T-helper 17 cell (primary cell): Measurements from ENCODE around the gene C11orf71. TPM values are rescaled to one million over a fixed set of nuclear protein-coding genes. Genes with fewer than 3 reads are reported as not detected.
A peak's percentile ranks its signal among the peaks of the same experiment; 100 is the strongest.

ENCODE experiments used
- ATAC-seq: fragments of 150-1000 bp; cut with Tn5 transposase; 2 replicates; pipeline ENCODE4 v1.10.0; 2021; ENCODE audit warnings: mild to moderate bottlenecking, moderate library complexity
- DNase-seq, 3 donors: peaks; one replicate each; pipeline versions ENCODE4 v3.0.0 to v3.0.0-alpha.2; 2020 to 2021
- H3K9me3 ChIP-seq: one replicate; pipeline ENCODE4 v1.7.0; 2013; ENCODE audit warnings: low read length, mild to moderate bottlenecking; ENCODE audit not compliant: control insufficient read depth, poor library complexity, severe bottlenecking
- H3K27ac Mint-ChIP-seq: one replicate; pipeline ENCODE4 v1.8.0; 2022; ENCODE audit warnings: mild to moderate bottlenecking, moderate library complexity, mixed read lengths
- H3K27me3 Mint-ChIP-seq: one replicate; pipeline ENCODE4 v1.8.0; 2022; ENCODE audit warnings: mixed read lengths
- H3K36me3 Mint-ChIP-seq: one replicate; pipeline ENCODE4 v1.8.0; 2022; ENCODE audit warnings: low read depth, mixed read lengths
- H3K4me1 Mint-ChIP-seq: one replicate; pipeline ENCODE4 v1.8.0; 2022; ENCODE audit warnings: mild to moderate bottlenecking, mixed read lengths
- H3K4me3 Mint-ChIP-seq: one replicate; pipeline ENCODE4 v1.8.0; 2022; ENCODE audit warnings: mild to moderate bottlenecking, moderate library complexity, mixed read lengths
- total RNA-seq, 4 donors: library from RNA in 2 of 4; stranded (reverse) in 2 of 4; gene quantifications; one replicate each; pipeline ENCODE4 v1.2.3 and lab custom pipeline; 2022 to 2026

Gene C11orf71
- total RNA-seq, 2 donors from 2014 or later = 9.4 to 9.8 TPM

DNA sequence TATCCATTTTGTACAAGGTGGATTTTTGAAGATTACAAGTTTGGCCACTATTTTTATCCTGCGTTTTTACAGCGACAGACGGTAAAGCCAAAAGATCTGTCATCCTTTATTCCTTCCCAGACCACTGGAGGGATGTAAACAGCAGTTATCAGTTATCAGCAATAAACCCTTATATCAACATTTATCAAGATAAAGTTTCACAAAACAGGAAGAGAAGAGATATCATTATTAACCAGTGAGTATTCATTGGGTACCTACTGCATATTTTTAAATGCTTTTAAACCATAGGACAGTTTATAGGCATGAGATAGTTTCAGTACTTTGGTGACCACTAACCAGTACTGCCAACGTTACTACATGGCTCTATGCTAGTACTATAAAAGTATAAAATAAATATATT, 33.1 kb upstream of the C11orf71 start:
- ATAC-seq (no peak), DNase-seq (no peak)
- no peaks in the 10 kb centered on the region for H3K27me3 Mint-ChIP-seq
- H3K4me3 Mint-ChIP-seq = no peak overlapping the region
- H3K36me3 Mint-ChIP-seq = no peaks in the 10 kb centered on the region
- no peak overlapping the region for H3K27ac Mint-ChIP-seq
- H3K4me1 Mint-ChIP-seq = peaks cover 2% of the 10 kb centered on the region
- H3K9me3 ChIP-seq = no peaks in the 10 kb centered on the region

- no peaks in the 10 kb centered on the region for H3K9me3 ChIP-seq
- Mint-ChIP-seq H3K27me3 (no peaks in the 10 kb centered on the region), H3K4me3 (no peak overlapping the region), H3K36me3 (no peaks in the 10 kb centered on the region), H3K4me1 (peaks cover 2% of the 10 kb centered on the region), H3K27ac (no peak overlapping the region)
- no peak for DNase-seq
- no peak for ATAC-seq
Observed at GRCh38 chr11:114432893-114433292, 32.6 kb upstream of the C11orf71 start.

DNA sequence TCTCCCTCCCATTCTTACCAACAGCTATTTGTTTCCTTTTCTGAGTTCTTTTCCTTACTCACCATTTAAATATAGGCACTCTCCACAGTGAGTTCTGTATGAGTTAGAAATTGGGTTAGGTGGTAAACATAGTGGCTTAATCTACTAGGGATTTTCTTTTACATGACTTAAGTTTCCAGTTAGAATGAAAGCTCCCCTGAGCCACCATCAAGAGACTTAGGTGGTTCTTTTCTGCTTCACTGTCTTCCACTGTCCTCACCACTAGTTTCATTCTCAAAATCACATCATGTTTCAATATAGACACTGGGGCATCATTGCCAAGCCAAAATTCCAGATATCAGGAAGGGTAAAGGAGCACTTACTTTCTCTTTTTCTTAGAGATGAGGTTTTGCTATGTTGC, 30.0 kb upstream of the C11orf71 start:
- ATAC-seq = no peak
- no peaks in the 10 kb centered on the region for H3K27me3 Mint-ChIP-seq
- H3K36me3 Mint-ChIP-seq = no peaks in the 10 kb centered on the region
- no peak overlapping the region for H3K27ac Mint-ChIP-seq
- H3K4me1 Mint-ChIP-seq = peaks cover 2% of the 10 kb centered on the region
- H3K4me3 Mint-ChIP-seq = no peak overlapping the region
- H3K9me3 ChIP-seq = no peaks in the 10 kb centered on the region
- DNase-seq = no peak

- Mint-ChIP-seq H3K4me3 (no peak overlapping the region), H3K27ac (no peak overlapping the region), H3K4me1 (peaks cover 4% of the 10 kb centered on the region), H3K27me3 (no peaks in the 10 kb centered on the region), H3K36me3 (peaks cover 5% of the 10 kb centered on the region)
- DNase-seq = no peak
- no peak for ATAC-seq
- H3K9me3 ChIP-seq = no peaks in the 10 kb centered on the region
Observed at GRCh38 chr11:114426280-114426679, 26.0 kb upstream of the C11orf71 start.

DNA sequence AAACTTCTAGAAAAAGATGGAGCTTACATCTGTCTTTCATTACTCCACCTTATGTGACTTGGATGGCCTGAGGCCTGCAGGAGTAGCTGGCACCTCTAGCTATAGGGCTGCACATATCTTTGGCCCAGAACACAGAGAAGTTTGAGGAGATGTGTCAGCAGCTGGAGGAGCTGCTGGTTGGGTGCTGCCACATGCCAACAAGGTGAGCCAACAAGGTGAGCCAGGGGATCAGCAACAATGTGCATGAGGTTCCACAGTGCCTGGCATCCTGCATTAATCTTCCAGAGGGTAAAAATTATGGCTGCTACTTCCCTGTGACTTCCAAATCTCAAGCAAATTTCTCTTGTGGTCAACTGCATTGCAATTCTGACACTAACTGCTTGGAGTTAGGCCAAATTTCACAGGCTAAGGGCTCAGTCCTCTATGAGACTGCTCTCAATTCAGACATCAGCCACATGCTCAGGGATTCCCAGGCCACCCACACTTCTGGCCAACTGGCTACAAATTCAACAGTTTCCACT, 16.2 kb upstream of the C11orf71 start:
- Mint-ChIP-seq H3K4me3 (no peak overlapping the region), H3K27me3 (no peaks in the 10 kb centered on the region), H3K27ac (no peak overlapping the region), H3K4me1 (peaks cover 5% of the 10 kb centered on the region), H3K36me3 (peaks cover 6% of the 10 kb centered on the region)
- H3K9me3 ChIP-seq = no peaks in the 10 kb centered on the region
- DNase-seq = no peak
- no peak for ATAC-seq

DNA sequence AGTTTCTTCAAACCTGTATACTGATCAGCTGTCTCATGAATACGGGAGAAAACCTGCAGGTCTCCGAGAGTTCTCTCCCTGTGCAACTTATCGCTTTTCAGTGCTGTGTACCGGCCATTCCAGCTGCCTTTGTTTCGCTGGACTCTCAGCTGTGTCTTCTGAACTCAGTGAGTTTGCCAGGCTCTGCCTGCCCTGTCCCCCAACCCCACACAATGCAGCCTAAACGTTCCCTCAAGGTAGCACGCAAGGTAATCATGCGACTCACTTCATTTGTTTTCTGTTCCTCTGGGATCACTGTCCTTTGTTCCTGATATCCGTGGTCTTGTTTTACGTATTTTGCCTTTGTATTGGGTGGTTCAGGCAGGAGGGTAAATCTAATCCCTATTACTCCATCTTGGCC, 13.6 kb upstream of the C11orf71 start:
- Mint-ChIP-seq H3K27ac (no peak overlapping the region), H3K27me3 (no peaks in the 10 kb centered on the region), H3K4me1 (peaks cover 5% of the 10 kb centered on the region), H3K4me3 (no peak overlapping the region), H3K36me3 (peaks cover 9% of the 10 kb centered on the region)
- no peaks in the 10 kb centered on the region for H3K9me3 ChIP-seq
- no peak for DNase-seq
- no peak for ATAC-seq

GRCh38 chr11:114412946-114413345, 12.6 kb upstream of the C11orf71 start:
- H3K9me3 ChIP-seq = no peaks in the 10 kb centered on the region
- Mint-ChIP-seq H3K36me3 (peaks cover 9% of the 10 kb centered on the region), H3K27me3 (no peaks in the 10 kb centered on the region), H3K27ac (no peak overlapping the region), H3K4me3 (no peak overlapping the region), H3K4me1 (peaks cover 5% of the 10 kb centered on the region)
- ATAC-seq = no peak
- no peak for DNase-seq

DNA sequence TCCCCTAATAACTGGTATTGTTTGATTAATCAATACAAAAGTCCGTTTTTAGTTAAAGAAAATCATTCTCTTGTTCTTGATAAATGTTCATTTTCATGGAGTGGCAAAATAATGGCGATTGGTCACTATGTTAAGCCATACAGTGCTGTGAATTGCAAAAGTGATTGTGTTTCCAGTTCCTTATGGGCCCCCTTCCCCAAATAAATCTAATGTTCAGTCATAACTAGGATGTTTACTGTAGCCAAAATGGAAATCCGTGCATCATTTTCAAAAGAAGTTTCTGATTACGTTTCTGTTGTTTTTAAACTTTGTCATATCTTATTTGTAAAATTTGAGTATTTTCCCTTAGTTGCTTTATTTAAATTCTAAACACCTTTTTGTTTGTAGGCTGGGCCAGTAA, 1.0 kb upstream of the C11orf71 start:
- Mint-ChIP-seq H3K27me3 (no peaks in the 10 kb centered on the region), H3K36me3 (peaks cover 9% of the 10 kb centered on the region), H3K27ac (peak overlapping the region; percentile 98), H3K4me1 (peaks cover 40% of the 10 kb centered on the region), H3K4me3 (peak overlapping the region; percentile 95)
- DNase-seq = no peak
- H3K9me3 ChIP-seq = no peaks in the 10 kb centered on the region
- no peak for ATAC-seq

DNA sequence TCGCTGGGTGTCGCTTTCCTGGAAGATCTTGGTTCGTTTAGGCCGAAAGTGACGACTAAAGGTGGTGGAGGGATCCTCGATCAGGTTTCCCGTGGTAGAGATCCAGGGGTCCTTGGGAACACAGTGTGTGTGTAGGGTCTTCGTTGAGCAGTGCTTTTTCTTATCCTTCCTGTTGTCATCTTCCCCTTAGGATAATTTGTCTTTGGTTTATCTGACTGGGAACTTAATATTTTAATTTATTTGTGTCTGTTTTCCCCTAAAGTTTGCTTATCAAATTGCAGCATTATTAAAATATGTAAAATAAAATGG, 558 bp upstream of the C11orf71 start:
- no peak for DNase-seq
- no peaks in the 10 kb centered on the region for H3K9me3 ChIP-seq
- H3K4me1 Mint-ChIP-seq = peaks cover 40% of the 10 kb centered on the region
- peak overlapping the region; percentile 98 for H3K27ac Mint-ChIP-seq
- H3K27me3 Mint-ChIP-seq = no peaks in the 10 kb centered on the region
- H3K36me3 Mint-ChIP-seq = peaks cover 9% of the 10 kb centered on the region
- no peak for ATAC-seq
- H3K4me3 Mint-ChIP-seq = peak overlapping the region; percentile 95

DNA sequence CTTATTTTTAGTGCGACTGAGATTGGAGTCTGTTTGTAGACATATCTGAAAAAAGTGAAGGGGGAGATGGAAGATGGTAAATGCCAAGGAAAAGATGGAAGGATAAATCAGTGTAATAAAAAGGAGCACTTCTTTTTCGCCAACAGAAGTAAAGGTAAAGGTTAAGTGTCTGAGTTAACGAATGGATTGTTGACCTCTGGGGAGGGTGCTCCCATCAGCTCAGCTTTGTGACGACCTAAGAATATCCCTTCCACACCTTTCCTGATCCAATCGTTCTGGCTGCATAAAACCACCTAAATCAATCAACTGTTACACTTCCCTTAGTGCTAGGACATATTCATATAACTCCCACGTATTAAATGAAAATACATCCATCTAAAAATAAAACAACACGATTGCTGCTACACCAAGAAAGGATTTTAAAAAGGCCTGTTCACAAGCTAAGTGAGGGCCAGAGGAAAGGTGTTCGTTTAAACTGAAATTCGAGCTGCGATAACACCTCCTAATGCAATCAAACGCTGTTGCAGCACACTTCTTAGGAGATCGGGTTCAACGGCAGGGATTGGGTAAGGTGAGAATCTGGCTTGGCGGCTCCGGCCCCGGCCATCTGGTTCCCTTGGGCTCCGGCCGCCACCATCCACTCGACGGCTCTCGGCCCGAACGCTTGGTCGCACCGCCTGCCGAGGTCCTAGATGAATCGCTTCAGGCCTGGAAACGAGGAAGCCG, 658 bp downstream of the C11orf71 start:
- no peak for DNase-seq

GRCh38 chr11:114398303-114398920, 1.9 kb downstream of the C11orf71 start:
- H3K27ac Mint-ChIP-seq = peak overlapping the region; percentile 98

More for the DNA sequence above, 658 bp downstream of the C11orf71 start:
- H3K4me1 Mint-ChIP-seq = peaks cover 33% of the 10 kb centered on the region
- H3K27ac Mint-ChIP-seq = peak overlapping the region; percentile 98
- peaks cover 9% of the 10 kb centered on the region for H3K36me3 Mint-ChIP-seq
- no peaks in the 10 kb centered on the region for H3K27me3 Mint-ChIP-seq
- no peaks in the 10 kb centered on the region for H3K9me3 ChIP-seq
- peak; percentile 9 for ATAC-seq
- peak overlapping the region; percentile 95 for H3K4me3 Mint-ChIP-seq

GRCh38 chr11:114397349-114397982, 2.8 kb downstream of the C11orf71 start:
- DNase-seq (no peak), ATAC-seq (no peak)
- Mint-ChIP-seq H3K4me1 (peaks cover 25% of the 10 kb centered on the region), H3K36me3 (peaks cover 5% of the 10 kb centered on the region), H3K27ac (no peak overlapping the region), H3K4me3 (no peak overlapping the region), H3K27me3 (no peaks in the 10 kb centered on the region)
- H3K9me3 ChIP-seq = no peaks in the 10 kb centered on the region

More at GRCh38 chr11:114398303-114398920, 1.9 kb downstream of the C11orf71 start:
- no peaks in the 10 kb centered on the region for H3K9me3 ChIP-seq
- no peak overlapping the region for H3K4me3 Mint-ChIP-seq
- peaks cover 28% of the 10 kb centered on the region for H3K4me1 Mint-ChIP-seq
- H3K36me3 Mint-ChIP-seq = peaks cover 5% of the 10 kb centered on the region
- H3K27me3 Mint-ChIP-seq = no peaks in the 10 kb centered on the region
- ATAC-seq = no peak
- DNase-seq = no peak

DNA sequence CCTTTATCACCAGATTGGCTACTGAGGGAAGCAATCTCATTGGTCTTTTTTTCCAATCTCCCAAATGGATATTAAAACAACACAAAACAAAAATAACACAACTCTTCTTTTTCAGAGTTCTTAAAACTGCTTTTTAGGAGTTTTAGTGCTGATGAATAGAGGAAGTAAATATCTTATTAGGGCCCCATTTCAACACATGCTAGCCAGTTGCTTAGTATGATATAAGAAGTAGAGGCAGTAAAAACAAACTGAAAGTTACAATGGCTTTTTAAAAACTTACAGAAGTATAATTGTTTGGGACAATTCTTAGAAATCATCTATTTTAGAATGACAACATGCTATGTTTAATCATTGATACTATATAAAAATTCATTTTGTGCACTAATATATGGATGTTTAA, 3.4 kb downstream of the C11orf71 start:
- Mint-ChIP-seq H3K27ac (no peak overlapping the region), H3K36me3 (peaks cover 2% of the 10 kb centered on the region), H3K27me3 (no peaks in the 10 kb centered on the region), H3K4me3 (no peak overlapping the region), H3K4me1 (peaks cover 22% of the 10 kb centered on the region)
- DNase-seq (no peak), ATAC-seq (no peak)
- H3K9me3 ChIP-seq = no peaks in the 10 kb centered on the region
